HFFc6 (cell line): ENCODE measurements around the gene DUSP6. TPM values are rescaled to one million over a fixed set of nuclear protein-coding genes. Genes with fewer than 3 reads are reported as not detected.

ENCODE experiments used
- DNase-seq: peaks from one replicate; pipeline ENCODE4 v3.0.0-alpha.2; 2018
- H3K27ac Mint-ChIP-seq: 2 replicates; pipeline ENCODE4 v1.8.0; 2020; ENCODE audit warnings: mild to moderate bottlenecking, mixed read lengths
- H3K27me3 Mint-ChIP-seq: 2 replicates; pipeline ENCODE4 v1.8.0; 2021; ENCODE audit warnings: mild to moderate bottlenecking, moderate library complexity, mixed read lengths; ENCODE audit not compliant: insufficient read depth
- H3K36me3 Mint-ChIP-seq: 2 replicates; pipeline ENCODE4 v1.8.0; 2021; ENCODE audit warnings: low read depth, mixed read lengths
- H3K4me1 Mint-ChIP-seq: 2 replicates; pipeline ENCODE4 v1.8.0; 2020; ENCODE audit warnings: low read depth, mixed read lengths
- H3K4me3 Mint-ChIP-seq: 2 replicates; pipeline ENCODE4 v1.8.0; 2020; ENCODE audit warnings: mild to moderate bottlenecking, moderate library complexity, mixed read lengths
- H3K9me3 Mint-ChIP-seq: 2 replicates; pipeline ENCODE4 v1.8.0; 2020; ENCODE audit warnings: mild to moderate bottlenecking, mixed read lengths
- total RNA-seq, 6 experiments: library from RNA; stranded (reverse); fragmentation: NEBNext Ultra II Directional; extraction: Animal tissue kit (Norgen Biotek cat#: 25700); gene quantifications; 2 replicates in 1 of 6; 3 replicates in 5 of 6; pipeline ENCODE4 v1.2.3, GENCODE V29; 2021
- TF ChIP-seq, protein P1 (sequence below): fragments of 200-600 bp; sonication (generic); IDR thresholded peaks from 2 replicates; pipeline ENCODE4 v1.5.0; 2021; ENCODE audit warnings: antibody characterized with exemption, mild to moderate bottlenecking

DUSP6 gene
- total RNA-seq, 6 experiments from 2014 or later: 42.2 to 77.8 (median 46.2) TPM

DNA sequence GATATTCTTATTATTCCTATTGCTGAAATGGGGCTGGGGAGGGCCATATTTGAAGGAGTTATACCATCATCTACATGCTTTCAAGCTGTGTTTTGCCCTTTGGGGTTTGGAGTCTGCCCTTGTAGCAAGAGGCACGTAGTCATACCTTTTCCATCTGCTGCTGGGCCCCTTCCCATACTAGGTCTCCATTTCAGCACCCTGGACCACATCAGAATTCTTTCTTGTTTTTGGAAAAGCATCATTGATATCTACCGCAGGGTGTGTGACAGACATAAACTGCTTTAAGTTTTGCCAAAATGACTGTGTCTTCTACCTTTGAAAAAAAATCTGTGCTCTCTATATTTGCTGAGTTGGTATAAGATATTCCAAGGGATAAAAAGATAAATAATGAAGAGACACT is 12.3 kb upstream of the DUSP6 start:
- no peak overlapping the region for H3K27ac Mint-ChIP-seq
- H3K36me3 Mint-ChIP-seq: no peaks in the 10 kb centered on the region
- TF ChIP-seq, protein P1, sequence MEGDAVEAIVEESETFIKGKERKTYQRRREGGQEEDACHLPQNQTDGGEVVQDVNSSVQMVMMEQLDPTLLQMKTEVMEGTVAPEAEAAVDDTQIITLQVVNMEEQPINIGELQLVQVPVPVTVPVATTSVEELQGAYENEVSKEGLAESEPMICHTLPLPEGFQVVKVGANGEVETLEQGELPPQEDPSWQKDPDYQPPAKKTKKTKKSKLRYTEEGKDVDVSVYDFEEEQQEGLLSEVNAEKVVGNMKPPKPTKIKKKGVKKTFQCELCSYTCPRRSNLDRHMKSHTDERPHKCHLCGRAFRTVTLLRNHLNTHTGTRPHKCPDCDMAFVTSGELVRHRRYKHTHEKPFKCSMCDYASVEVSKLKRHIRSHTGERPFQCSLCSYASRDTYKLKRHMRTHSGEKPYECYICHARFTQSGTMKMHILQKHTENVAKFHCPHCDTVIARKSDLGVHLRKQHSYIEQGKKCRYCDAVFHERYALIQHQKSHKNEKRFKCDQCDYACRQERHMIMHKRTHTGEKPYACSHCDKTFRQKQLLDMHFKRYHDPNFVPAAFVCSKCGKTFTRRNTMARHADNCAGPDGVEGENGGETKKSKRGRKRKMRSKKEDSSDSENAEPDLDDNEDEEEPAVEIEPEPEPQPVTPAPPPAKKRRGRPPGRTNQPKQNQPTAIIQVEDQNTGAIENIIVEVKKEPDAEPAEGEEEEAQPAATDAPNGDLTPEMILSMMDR: no peak
- DNase-seq: no peak
- H3K4me1 Mint-ChIP-seq: peaks cover 42% of the 10 kb centered on the region
- no peaks in the 10 kb centered on the region for H3K9me3 Mint-ChIP-seq
- H3K27me3 Mint-ChIP-seq: no peaks in the 10 kb centered on the region
- H3K4me3 Mint-ChIP-seq: no peak overlapping the region

DNA sequence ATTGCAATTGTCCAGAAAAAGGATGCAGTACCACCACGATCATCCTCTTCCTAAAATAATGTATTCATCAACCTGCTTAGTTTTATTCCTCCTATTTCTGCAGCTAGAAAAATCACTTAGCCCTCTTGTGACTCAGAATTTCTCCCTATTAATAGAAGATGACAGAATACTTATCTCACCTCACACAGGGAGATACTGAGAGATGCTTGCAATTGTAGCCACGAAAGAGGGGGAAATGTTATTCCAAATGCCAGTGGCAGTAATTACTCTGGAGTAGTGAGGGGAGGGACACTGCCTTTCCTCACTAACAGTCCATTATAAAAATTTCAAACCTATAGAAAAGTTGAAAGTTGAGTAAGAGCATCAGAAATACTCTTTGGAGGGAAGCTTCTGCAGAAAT is 11.8 kb upstream of the DUSP6 start:
- Mint-ChIP-seq H3K36me3 (peaks cover 2% of the 10 kb centered on the region; the same call in 1 of the 2 replicates), H3K4me3 (no peak overlapping the region), H3K27me3 (no peaks in the 10 kb centered on the region), H3K27ac (no peak overlapping the region), H3K9me3 (no peaks in the 10 kb centered on the region), H3K4me1 (peaks cover 36% of the 10 kb centered on the region)
- DNase-seq: no peak
- TF ChIP-seq, protein P1: no peak

DNA sequence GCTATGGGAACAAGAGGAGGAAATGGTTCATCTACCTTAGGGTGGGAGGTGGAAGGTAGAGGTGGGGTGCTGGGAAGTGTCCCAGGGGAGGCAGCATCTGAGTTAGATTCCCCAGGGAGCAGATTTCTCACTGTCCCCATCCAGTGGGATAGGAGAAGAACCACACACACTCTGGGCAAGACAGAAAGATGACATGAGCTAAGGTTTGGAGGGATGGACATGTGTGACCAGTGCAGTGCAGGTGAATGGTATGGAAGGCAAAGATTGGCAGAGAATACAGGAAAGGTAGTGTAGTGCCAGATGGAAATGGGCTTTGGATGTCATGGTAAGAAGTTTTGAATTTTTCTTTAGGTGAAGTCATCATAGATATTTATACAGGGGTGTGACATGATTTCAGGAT is 11.3 kb upstream of the DUSP6 start:
- TF ChIP-seq, protein P1: no peak
- H3K27ac Mint-ChIP-seq: no peak overlapping the region
- no peak overlapping the region for H3K4me3 Mint-ChIP-seq
- H3K9me3 Mint-ChIP-seq: no peaks in the 10 kb centered on the region
- no peak for DNase-seq
- H3K27me3 Mint-ChIP-seq: no peaks in the 10 kb centered on the region
- H3K4me1 Mint-ChIP-seq: peaks cover 31% of the 10 kb centered on the region
- H3K36me3 Mint-ChIP-seq: peaks cover 6% of the 10 kb centered on the region; the same call in 1 of the 2 replicates

DNA sequence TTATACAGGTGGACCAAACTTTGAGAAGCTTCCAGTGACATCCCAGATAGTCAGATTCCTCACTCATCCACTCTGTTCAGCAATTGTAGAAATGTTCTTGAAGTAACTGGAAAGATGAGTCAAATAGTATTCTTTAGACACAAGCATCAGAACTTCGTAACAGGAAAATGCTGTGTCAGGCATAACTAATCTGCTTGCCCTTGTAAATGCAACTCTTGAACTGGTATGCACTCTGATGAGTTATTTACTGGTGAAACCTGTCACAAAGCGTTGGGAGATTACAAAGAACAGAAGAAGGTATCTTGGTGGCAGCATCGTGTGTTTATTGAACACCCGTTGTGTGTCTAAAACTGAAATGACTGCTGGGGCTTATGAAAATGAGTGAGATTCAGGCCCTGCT is 10.8 kb upstream of the DUSP6 start:
- Mint-ChIP-seq H3K4me3 (no peak overlapping the region), H3K9me3 (no peaks in the 10 kb centered on the region), H3K4me1 (peaks cover 26% of the 10 kb centered on the region), H3K36me3 (peaks cover 6% of the 10 kb centered on the region; the same call in 1 of the 2 replicates), H3K27ac (no peak overlapping the region; the same call in 1 of the 2 replicates), H3K27me3 (no peaks in the 10 kb centered on the region)
- TF ChIP-seq, protein P1: no peak
- no peak for DNase-seq

DNA sequence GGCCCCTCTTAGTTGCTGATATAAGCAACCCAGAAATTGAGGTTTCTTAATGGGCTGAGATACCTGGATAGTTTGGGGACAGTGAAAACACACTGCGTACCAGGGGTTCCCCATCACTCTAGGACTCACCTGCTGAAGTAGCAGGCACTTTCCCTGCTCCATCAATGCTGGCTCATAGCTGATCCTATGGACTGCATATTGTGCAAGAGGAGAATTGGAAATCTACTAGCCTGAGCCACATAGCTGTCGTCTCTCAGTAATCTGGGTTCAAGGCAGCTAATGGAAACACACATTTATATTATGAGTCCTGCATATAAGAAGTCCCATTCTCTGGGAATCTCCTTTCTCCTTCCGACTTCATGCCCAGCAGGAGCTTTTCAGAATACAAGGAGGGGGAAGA is 7.3 kb upstream of the DUSP6 start:
- H3K4me3 Mint-ChIP-seq: no peak overlapping the region
- DNase-seq: no peak
- H3K4me1 Mint-ChIP-seq: peaks cover 37% of the 10 kb centered on the region
- H3K27ac Mint-ChIP-seq: no peak overlapping the region
- H3K27me3 Mint-ChIP-seq: no peaks in the 10 kb centered on the region
- TF ChIP-seq, protein P1: no peak
- H3K9me3 Mint-ChIP-seq: no peaks in the 10 kb centered on the region
- peaks cover 16% of the 10 kb centered on the region; the same call in 1 of the 2 replicates for H3K36me3 Mint-ChIP-seq

DNA sequence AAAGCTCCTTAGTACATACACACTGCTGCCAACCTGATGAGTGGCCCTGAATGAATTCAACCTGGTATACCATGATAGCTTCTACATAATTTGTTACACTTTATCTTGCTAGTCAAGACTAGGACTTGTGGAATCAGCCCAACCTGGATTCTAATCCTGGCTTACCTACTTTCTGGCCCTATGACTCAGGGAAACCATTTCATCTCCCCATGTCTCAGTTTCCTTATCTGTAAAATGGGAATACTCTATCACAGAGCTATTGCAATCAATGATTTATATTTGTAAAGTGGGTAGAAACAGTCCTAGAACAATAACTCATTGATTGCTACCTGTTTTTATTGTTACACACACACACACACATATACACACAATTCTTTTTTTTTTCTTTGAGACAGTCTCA is 6.5 kb upstream of the DUSP6 start:
- H3K4me1 Mint-ChIP-seq: peaks cover 35% of the 10 kb centered on the region
- no peak overlapping the region for H3K4me3 Mint-ChIP-seq
- H3K9me3 Mint-ChIP-seq: no peaks in the 10 kb centered on the region
- H3K27ac Mint-ChIP-seq: no peak overlapping the region
- peaks cover 16% of the 10 kb centered on the region; the same call in 1 of the 2 replicates for H3K36me3 Mint-ChIP-seq
- no peak for DNase-seq
- no peaks in the 10 kb centered on the region for H3K27me3 Mint-ChIP-seq
- TF ChIP-seq, protein P1: no peak
